SK-N-SH (cell line): ENCODE measurements around the gene SARDH. TPM values are rescaled to one million over a fixed set of nuclear protein-coding genes. Genes with fewer than 3 reads are reported as not detected.

ENCODE experiments used
- CTCF ChIA-PET: fragments of 300-600, 350-600 bp; formaldehyde crosslinking; extraction: SDS; loops from one replicate; lab custom pipeline; 2021; lab: Yijun Ruan, JAX
- POLR2A ChIA-PET: fragments of 350-600 bp; sonication (Branson Sonifier 250); formaldehyde crosslinking; extraction: SDS; loops from one replicate; lab custom pipeline; 2020; ENCODE audit warnings: antibody characterized with exemption, inconsistent platforms; lab: Yijun Ruan, JAX
- DNase-seq: peaks from one replicate; pipeline ENCODE4 v3.0.0; 2012
- H2AFZ ChIP-seq: fragments of 200-600 bp; sonication (generic); 2 replicates; pipeline ENCODE4 v1.8.1; 2016; ENCODE audit warnings: antibody characterized with exemption, mild to moderate bottlenecking, low read depth
- H3F3A ChIP-seq: fragments of 200-600 bp; sonication (generic); replicated peaks from 2 replicates; pipeline ENCODE3; 2016; ENCODE audit warnings: antibody characterized with exemption, mild to moderate bottlenecking; ENCODE audit not compliant: insufficient read depth
- H3K27ac ChIP-seq, 2 experiments: fragments of 200-500 bp in 1 of 2; fragments of 200-600 bp in 1 of 2; sonication (Bioruptor generic) in 1 of 2; sonication (generic), shearing (Covaris generic) in 1 of 2; 2 replicates each; pipeline versions ENCODE4 v1.5.1 to v1.6.1; 2014 to 2016; ENCODE audit warnings: low read depth in 2 of 2, inconsistent platforms in 1 of 2, low read length in 1 of 2, mild to moderate bottlenecking in 1 of 2, mixed read lengths in 1 of 2
- H3K27me3 ChIP-seq: fragments of 200-600 bp; sonication (generic), shearing (Covaris generic); 2 replicates; pipeline ENCODE4 v1.6.1; 2016; ENCODE audit warnings: mixed run types; ENCODE audit not compliant: insufficient read depth
- H3K36me3 ChIP-seq, 2 experiments: fragments of 200-500 bp in 1 of 2; fragments of 200-600 bp in 1 of 2; sonication (Bioruptor generic) in 1 of 2; sonication (generic) in 1 of 2; replicated peaks in 1 of 2; 2 replicates each; pipeline versions ENCODE3 to v1.5.1; 2014 to 2016; ENCODE audit warnings: low read length in 1 of 2, mild to moderate bottlenecking in 1 of 2; ENCODE audit not compliant: insufficient read depth in 2 of 2, control insufficient read depth in 1 of 2
- H3K4me1 ChIP-seq, 2 experiments: fragments of 200-500 bp in 1 of 2; fragments of 200-600 bp in 1 of 2; sonication (Bioruptor generic) in 1 of 2; sonication (generic), shearing (Covaris generic) in 1 of 2; 2 replicates each; pipeline versions ENCODE4 v1.5.1 to v1.6.1; 2014 to 2016; ENCODE audit warnings: low read depth in 1 of 2, low read length in 1 of 2, mixed run types in 1 of 2; ENCODE audit not compliant: insufficient read depth in 2 of 2, control insufficient read depth in 1 of 2
- H3K4me2 ChIP-seq: fragments of 200-600 bp; sonication (generic), shearing (Covaris generic); 2 replicates; pipeline ENCODE4 v1.6.1; 2017; ENCODE audit warnings: mixed run types
- H3K4me3 ChIP-seq, 2 experiments: fragments of 200-500 bp in 1 of 2; fragments of 200-600 bp in 1 of 2; sonication (Bioruptor generic) in 1 of 2; sonication (generic), shearing (Covaris generic) in 1 of 2; 2 replicates each; pipeline versions ENCODE4 v1.5.1 to v1.8.1; 2014 to 2016; ENCODE audit warnings: low read depth in 2 of 2, inconsistent platforms in 1 of 2, low read length in 1 of 2, mild to moderate bottlenecking in 1 of 2, mixed read lengths in 1 of 2, moderate library complexity in 1 of 2
- H3K79me2 ChIP-seq: fragments of 200-600 bp; sonication (generic); 2 replicates; pipeline ENCODE4 v1.8.1; 2017; ENCODE audit warnings: mild to moderate bottlenecking; ENCODE audit not compliant: insufficient read depth
- H3K9ac ChIP-seq: fragments of 200-600 bp; sonication (generic); 2 replicates; pipeline ENCODE4 v1.6.1; 2017; ENCODE audit warnings: mixed run types
- H3K9me2 ChIP-seq: fragments of 200-600 bp; sonication (generic); 2 replicates; pipeline ENCODE4 v1.6.1; 2017; ENCODE audit warnings: mixed run types
- H3K9me3 ChIP-seq: fragments of 200-600 bp; sonication (generic); 2 replicates; pipeline ENCODE4 v1.6.1; 2017; ENCODE audit warnings: mixed run types, mild to moderate bottlenecking, moderate library complexity
- H4K20me1 ChIP-seq: fragments of 200-600 bp; sonication (generic); 2 replicates; pipeline ENCODE4 v1.6.1; 2017; ENCODE audit warnings: mild to moderate bottlenecking, mixed run types; ENCODE audit not compliant: insufficient read depth
- EP300 ChIP-seq, 2 experiments: IDR thresholded peaks; 2 replicates each; pipeline versions ENCODE4 v1.4.0 to v1.6.1; 2012; ENCODE audit warnings: borderline replicate concordance in 1 of 2, low read depth in 1 of 2, low read length in 1 of 2
- FOSL2 ChIP-seq: IDR thresholded peaks from 2 replicates; pipeline ENCODE4 v1.4.0; 2012; ENCODE audit warnings: low read depth, mild to moderate bottlenecking, moderate library complexity, borderline replicate concordance
- JUND ChIP-seq: IDR thresholded peaks from 2 replicates; pipeline ENCODE4 v1.4.0; 2012
- MAX ChIP-seq: IDR thresholded peaks from 2 replicates; pipeline ENCODE4 v1.4.0; 2012; ENCODE audit warnings: low read depth
- MEF2A ChIP-seq: IDR thresholded peaks from 2 replicates; pipeline ENCODE4 v1.4.0; 2012; ENCODE audit warnings: low read depth, borderline replicate concordance
- NFIC ChIP-seq: IDR thresholded peaks from 2 replicates; pipeline ENCODE4 v1.4.0; 2012; ENCODE audit warnings: borderline replicate concordance
- POLR2AphosphoS5 ChIP-seq: IDR thresholded peaks from 2 replicates; pipeline ENCODE4 v1.6.1; 2012; ENCODE audit warnings: low read depth, low read length
- RCOR1 ChIP-seq: fragments of 150-350 bp; IDR thresholded peaks from 2 replicates; pipeline ENCODE4 v1.6.1; 2017; ENCODE audit warnings: antibody characterized with exemption, low read length
- RFX5 ChIP-seq: IDR thresholded peaks from 2 replicates; pipeline ENCODE4 v1.6.1; 2012; ENCODE audit warnings: mild to moderate bottlenecking, improper control_type of control experiment, low read length
- RXRA ChIP-seq: IDR thresholded peaks from 2 replicates; pipeline ENCODE4 v1.4.0; 2012; ENCODE audit warnings: low read depth, mild to moderate bottlenecking, borderline replicate concordance
- TCF12 ChIP-seq: IDR thresholded peaks from 2 replicates; pipeline ENCODE4 v1.4.0; 2012
- TEAD4 ChIP-seq: IDR thresholded peaks from 2 replicates; pipeline ENCODE4 v1.4.0; 2012; ENCODE audit warnings: mild to moderate bottlenecking, borderline replicate concordance; ENCODE audit not compliant: insufficient read depth
- ZBTB33 ChIP-seq: IDR thresholded peaks from 2 replicates; pipeline ENCODE4 v1.4.0; 2012; ENCODE audit warnings: low read depth, borderline replicate concordance
- WGBS: methylation state at CpG from one replicate; pipeline ENCODE4 v1.1.6; 2017; ENCODE audit warnings: low lambda C conversion rate; 5-methylcytosine and 5-hydroxymethylcytosine counted together
- polyA plus RNA-seq, 3 experiments: library from polyadenylated mRNA; depleted of rRNA; stranded (reverse); fragments of >200 nt; gene quantifications; 2 replicates each; pipeline ENCODE4 v1.2.3, GENCODE V29; 2012
- TF ChIP-seq, protein P1 (sequence below): IDR thresholded peaks from 2 replicates; pipeline ENCODE4 v1.6.1; 2012; ENCODE audit warnings: mild to moderate bottlenecking, low read depth, low read length, moderate library complexity
- TF ChIP-seq, protein P2 (sequence below): IDR thresholded peaks from 2 replicates; pipeline ENCODE4; 2012
- TF ChIP-seq, protein P3 (sequence below): fragments of 150-350 bp; IDR thresholded peaks from 2 replicates; pipeline ENCODE4 v1.6.1; 2016; ENCODE audit warnings: mild to moderate bottlenecking, low read depth, low read length

The SARDH gene
- polyA plus RNA-seq, 1 of the 3 experiments (the other 2 are of a cell fraction), result 5.9 TPM

DNA sequence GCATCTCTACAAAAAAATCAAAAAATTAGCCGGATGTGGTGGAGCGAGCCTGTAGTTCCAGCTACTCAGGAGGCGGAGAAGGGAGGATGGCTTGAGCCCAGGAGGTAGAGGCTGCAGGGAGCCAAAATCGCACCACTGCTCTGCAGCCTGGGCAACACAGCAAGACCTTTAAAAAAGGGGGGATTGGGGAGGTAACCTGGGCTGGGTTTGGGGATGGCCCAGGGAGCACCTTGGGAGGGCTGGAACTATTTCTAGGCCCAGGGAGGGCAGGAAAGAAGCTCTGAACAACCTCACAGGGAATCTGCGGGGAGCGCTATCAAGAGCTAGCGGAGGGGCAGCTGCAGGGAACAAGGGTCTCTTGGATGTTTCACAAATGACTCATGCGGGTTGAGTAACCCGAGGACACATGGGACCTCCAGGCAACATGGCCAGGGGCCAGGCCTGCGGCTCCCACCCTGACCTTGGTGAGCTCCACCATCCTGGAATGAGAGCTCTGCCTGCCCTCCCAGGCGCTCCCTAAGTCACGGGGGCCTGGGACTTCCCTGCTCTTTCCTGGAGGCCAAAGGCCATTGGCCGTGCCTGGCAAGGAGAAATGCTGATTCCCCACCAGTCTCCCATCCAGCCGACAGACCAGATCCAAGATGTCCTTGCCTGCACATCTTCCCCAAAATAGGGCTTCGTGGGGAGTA lies 23.4 kb downstream of the SARDH start:
- Histone ChIP-seq H3K36me3 (no peaks in the 10 kb centered on the region), H3K9ac (peak overlapping the region; percentile 65), H3K4me2 (peak overlapping the region; percentile 66), H3K27ac (peak overlapping the region; percentile 58 to 89), H3F3A (peaks cover 18% of the 10 kb centered on the region), H3K9me3 (no peaks in the 10 kb centered on the region), H3K27me3 (no peaks in the 10 kb centered on the region), H3K4me1 (peaks cover 25 to 33% of the 10 kb centered on the region in 2 experiments; a peak in 3 of 4 replicates), H3K79me2 (no peaks in the 10 kb centered on the region), H3K9me2 (no peaks in the 10 kb centered on the region), H3K4me3 (no peak overlapping the region; a peak in 1 of 4 replicates), H2AFZ (peak overlapping the region; percentile 20; the same call in 1 of the 2 replicates), H4K20me1 (no peaks in the 10 kb centered on the region)
- ChIA-PET POLR2A (interaction anchor here (0.8 to 1.8 kb wide), 3 partner anchors 31 to 49 kb away, joined by 3 to 6 read pairs (median 3); no protein-coding TSS in a partner anchor), CTCF (interaction anchor here (1.0 to 9.3 kb wide), 18 partner anchors 8 to 187 kb away, joined by 3 to 83 read pairs (median 5); partner anchors contain the start of gene ADAMTSL2)
- 70% methylated on average over 9 of the region's 15 CpGs for WGBS
- TF ChIP-seq RCOR1, result no peak
- peak; percentile 64 for TF ChIP-seq FOSL2
- TF ChIP-seq JUND, result peak; percentile 55
- TF ChIP-seq TCF12, result peak; percentile 52
- TF ChIP-seq, protein P1, sequence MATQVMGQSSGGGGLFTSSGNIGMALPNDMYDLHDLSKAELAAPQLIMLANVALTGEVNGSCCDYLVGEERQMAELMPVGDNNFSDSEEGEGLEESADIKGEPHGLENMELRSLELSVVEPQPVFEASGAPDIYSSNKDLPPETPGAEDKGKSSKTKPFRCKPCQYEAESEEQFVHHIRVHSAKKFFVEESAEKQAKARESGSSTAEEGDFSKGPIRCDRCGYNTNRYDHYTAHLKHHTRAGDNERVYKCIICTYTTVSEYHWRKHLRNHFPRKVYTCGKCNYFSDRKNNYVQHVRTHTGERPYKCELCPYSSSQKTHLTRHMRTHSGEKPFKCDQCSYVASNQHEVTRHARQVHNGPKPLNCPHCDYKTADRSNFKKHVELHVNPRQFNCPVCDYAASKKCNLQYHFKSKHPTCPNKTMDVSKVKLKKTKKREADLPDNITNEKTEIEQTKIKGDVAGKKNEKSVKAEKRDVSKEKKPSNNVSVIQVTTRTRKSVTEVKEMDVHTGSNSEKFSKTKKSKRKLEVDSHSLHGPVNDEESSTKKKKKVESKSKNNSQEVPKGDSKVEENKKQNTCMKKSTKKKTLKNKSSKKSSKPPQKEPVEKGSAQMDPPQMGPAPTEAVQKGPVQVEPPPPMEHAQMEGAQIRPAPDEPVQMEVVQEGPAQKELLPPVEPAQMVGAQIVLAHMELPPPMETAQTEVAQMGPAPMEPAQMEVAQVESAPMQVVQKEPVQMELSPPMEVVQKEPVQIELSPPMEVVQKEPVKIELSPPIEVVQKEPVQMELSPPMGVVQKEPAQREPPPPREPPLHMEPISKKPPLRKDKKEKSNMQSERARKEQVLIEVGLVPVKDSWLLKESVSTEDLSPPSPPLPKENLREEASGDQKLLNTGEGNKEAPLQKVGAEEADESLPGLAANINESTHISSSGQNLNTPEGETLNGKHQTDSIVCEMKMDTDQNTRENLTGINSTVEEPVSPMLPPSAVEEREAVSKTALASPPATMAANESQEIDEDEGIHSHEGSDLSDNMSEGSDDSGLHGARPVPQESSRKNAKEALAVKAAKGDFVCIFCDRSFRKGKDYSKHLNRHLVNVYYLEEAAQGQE, result no peak
- TF ChIP-seq, protein P2, sequence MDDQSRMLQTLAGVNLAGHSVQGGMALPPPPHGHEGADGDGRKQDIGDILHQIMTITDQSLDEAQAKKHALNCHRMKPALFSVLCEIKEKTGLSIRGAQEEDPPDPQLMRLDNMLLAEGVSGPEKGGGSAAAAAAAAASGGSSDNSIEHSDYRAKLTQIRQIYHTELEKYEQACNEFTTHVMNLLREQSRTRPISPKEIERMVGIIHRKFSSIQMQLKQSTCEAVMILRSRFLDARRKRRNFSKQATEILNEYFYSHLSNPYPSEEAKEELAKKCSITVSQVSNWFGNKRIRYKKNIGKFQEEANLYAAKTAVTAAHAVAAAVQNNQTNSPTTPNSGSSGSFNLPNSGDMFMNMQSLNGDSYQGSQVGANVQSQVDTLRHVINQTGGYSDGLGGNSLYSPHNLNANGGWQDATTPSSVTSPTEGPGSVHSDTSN, result 0 out of 2 replicates have a peak, but pooled peaks have one; percentile 11
- peak; percentile 12; the same call in 1 of the 2 replicates for TF ChIP-seq MAX
- TF ChIP-seq, protein P3, sequence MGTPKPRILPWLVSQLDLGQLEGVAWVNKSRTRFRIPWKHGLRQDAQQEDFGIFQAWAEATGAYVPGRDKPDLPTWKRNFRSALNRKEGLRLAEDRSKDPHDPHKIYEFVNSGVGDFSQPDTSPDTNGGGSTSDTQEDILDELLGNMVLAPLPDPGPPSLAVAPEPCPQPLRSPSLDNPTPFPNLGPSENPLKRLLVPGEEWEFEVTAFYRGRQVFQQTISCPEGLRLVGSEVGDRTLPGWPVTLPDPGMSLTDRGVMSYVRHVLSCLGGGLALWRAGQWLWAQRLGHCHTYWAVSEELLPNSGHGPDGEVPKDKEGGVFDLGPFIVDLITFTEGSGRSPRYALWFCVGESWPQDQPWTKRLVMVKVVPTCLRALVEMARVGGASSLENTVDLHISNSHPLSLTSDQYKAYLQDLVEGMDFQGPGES, result no peak
- no peak for TF ChIP-seq RFX5
- TF ChIP-seq ZBTB33, result 0 out of 2 replicates have a peak, but pooled peaks have one; percentile 35
- peak; percentile 69 for TF ChIP-seq NFIC
- no peak for TF ChIP-seq POLR2AphosphoS5
- TF ChIP-seq MEF2A, result no peak
- peak in 1 of 2 experiments; percentile 9; a peak in 1 of 4 replicates for TF ChIP-seq EP300 (IDR thresholded peaks at IDR 0.05; ENCODE audit: borderline replicate concordance in 1 of 2, low read depth in 1 of 2, low read length in 1 of 2)
- peak; percentile 27; the same call in 1 of the 2 replicates for TF ChIP-seq TEAD4
- TF ChIP-seq RXRA, result peak; percentile 6; the same call in 1 of the 2 replicates
- peak; percentile 59 for DNase-seq
